BLaER1 (cell line): ENCODE results near the gene SUMF1.

Experiments
- H3K27ac ChIP-seq: shearing (Covaris generic); formaldehyde crosslinking; 2 replicates; pipeline ENCODE4 v1.8.1; 2022
- H3K27me3 ChIP-seq: shearing (Covaris generic); formaldehyde crosslinking; 2 replicates; pipeline ENCODE4 v1.8.1; 2022
- H3K36me3 ChIP-seq: shearing (Covaris generic); formaldehyde crosslinking; 2 replicates; pipeline ENCODE4 v1.8.1; 2022
- H3K4me1 ChIP-seq: shearing (Covaris generic); formaldehyde crosslinking; 2 replicates; pipeline ENCODE4 v1.8.1; 2022
- H3K4me2 ChIP-seq: shearing (Covaris generic); formaldehyde crosslinking; 2 replicates; pipeline ENCODE4 v1.8.1; 2022
- H3K4me3 ChIP-seq: shearing (Covaris generic); formaldehyde crosslinking; 2 replicates; pipeline ENCODE4 v1.8.1; 2022
- H3K9ac ChIP-seq: shearing (Covaris generic); formaldehyde crosslinking; 2 replicates; pipeline ENCODE4 v1.8.1; 2022
- H3K9me3 ChIP-seq: shearing (Covaris generic); formaldehyde crosslinking; 2 replicates; pipeline ENCODE4 v1.8.1; 2022
- H4K20me1 ChIP-seq: shearing (Covaris generic); formaldehyde crosslinking; 2 replicates; pipeline ENCODE4 v1.8.1; 2022
- Cebpa-rat ChIP-seq: shearing (Covaris generic); IDR thresholded peaks from 2 replicates; pipeline ENCODE4 v1.8.1; 2022

SUMF1 gene

DNA sequence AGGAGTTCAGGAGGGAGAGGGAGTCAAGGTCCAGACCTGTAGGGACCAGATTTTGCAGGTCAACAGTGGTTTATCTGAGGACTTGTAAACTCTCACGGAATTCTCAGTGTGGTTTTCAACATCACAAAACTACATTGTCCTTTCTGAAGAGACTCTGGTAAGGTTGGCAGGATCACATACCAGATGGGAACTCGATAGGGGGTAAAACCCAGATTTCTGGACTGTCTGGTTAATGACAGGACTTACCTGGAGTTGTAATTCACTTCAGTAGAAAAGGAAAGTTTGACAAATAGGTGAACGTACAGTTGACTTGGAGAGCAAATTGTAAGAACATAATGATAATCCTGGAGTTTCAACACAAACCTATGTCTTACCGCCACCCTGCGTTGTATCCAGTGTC is 31.4 kb upstream of the SUMF1 start:
- Histone ChIP-seq H3K27me3 (no peaks in the 10 kb centered on the region), H3K36me3 (peaks cover 24% of the 10 kb centered on the region), H4K20me1 (no peaks in the 10 kb centered on the region), H3K27ac (no peak overlapping the region), H3K4me3 (no peak overlapping the region), H3K4me2 (no peak overlapping the region), H3K9ac (no peak overlapping the region), H3K9me3 (no peaks in the 10 kb centered on the region), H3K4me1 (peaks cover 36% of the 10 kb centered on the region)
- TF ChIP-seq Cebpa-rat = no peak

- Histone ChIP-seq H4K20me1 (no peaks in the 10 kb centered on the region), H3K4me3 (no peak overlapping the region), H3K4me1 (peaks cover 31% of the 10 kb centered on the region), H3K27me3 (no peaks in the 10 kb centered on the region), H3K36me3 (peaks cover 24% of the 10 kb centered on the region), H3K27ac (no peak overlapping the region), H3K9me3 (no peaks in the 10 kb centered on the region), H3K4me2 (no peak overlapping the region), H3K9ac (no peak overlapping the region)
- no peak for TF ChIP-seq Cebpa-rat
Measured at GRCh38 chr3:4497843-4498324, 30.8 kb upstream of the SUMF1 start.

- no peak overlapping the region for H3K27ac ChIP-seq
- H3K4me3 ChIP-seq = no peak overlapping the region
- H4K20me1 ChIP-seq = no peaks in the 10 kb centered on the region
- TF ChIP-seq Cebpa-rat = no peak
- peaks cover 24% of the 10 kb centered on the region for H3K36me3 ChIP-seq
- no peaks in the 10 kb centered on the region for H3K9me3 ChIP-seq
- H3K4me1 ChIP-seq = peaks cover 28% of the 10 kb centered on the region
- no peaks in the 10 kb centered on the region for H3K27me3 ChIP-seq
- no peak overlapping the region for H3K4me2 ChIP-seq
- no peak overlapping the region for H3K9ac ChIP-seq
Measured at GRCh38 chr3:4497005-4497692, 30.1 kb upstream of the SUMF1 start.

GRCh38 chr3:4496087-4496452 is 29.0 kb upstream of the SUMF1 start:
- no peak for TF ChIP-seq Cebpa-rat
- no peak overlapping the region for H3K9ac ChIP-seq
- H3K4me3 ChIP-seq = no peak overlapping the region
- H3K27ac ChIP-seq = no peak overlapping the region
- H3K9me3 ChIP-seq = no peaks in the 10 kb centered on the region
- H4K20me1 ChIP-seq = no peaks in the 10 kb centered on the region
- no peaks in the 10 kb centered on the region for H3K27me3 ChIP-seq
- H3K4me1 ChIP-seq = peaks cover 35% of the 10 kb centered on the region
- peaks cover 14% of the 10 kb centered on the region for H3K36me3 ChIP-seq
- H3K4me2 ChIP-seq = peak overlapping the region; percentile 81

DNA sequence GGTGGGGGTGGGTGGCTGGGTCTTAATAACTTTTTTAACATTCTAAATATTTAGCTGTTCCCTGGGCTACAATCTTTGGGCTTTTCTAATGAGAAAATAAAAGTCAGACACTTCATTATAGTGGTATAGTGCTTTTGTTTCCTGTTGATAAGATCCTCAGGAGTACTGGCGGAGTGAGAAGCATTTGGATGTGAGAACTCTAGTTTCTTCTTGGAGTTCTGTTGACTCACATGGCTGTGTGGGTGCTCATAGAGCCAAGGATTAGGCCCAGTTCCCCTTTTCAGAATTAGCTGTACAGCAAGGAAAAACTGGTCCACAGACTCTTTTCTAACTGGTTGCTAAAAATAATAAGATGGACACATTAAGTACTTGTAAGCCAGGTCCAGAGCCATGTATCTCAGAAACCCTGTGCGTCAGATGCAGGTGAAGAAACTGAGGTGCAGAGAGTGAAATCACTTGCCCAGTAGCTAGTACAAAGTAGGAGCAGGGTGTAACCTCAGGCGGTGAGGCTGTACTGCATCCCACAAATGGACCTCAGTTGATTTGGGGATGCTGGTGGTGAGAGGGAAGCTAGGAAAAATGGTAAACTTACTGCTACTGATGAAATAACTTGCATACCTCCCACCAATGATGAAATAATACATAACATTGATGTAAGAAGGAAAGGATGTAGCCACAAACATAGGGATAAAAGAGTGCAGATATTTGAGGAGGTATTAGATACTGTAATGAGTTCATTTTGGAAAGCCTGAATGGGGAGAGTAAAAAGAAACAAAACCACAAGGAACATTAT is 28.4 kb upstream of the SUMF1 start:
- Histone ChIP-seq H4K20me1 (no peaks in the 10 kb centered on the region), H3K4me2 (peak overlapping the region; percentile 81), H3K27ac (no peak overlapping the region), H3K27me3 (no peaks in the 10 kb centered on the region), H3K4me3 (no peak overlapping the region), H3K36me3 (peaks cover 8% of the 10 kb centered on the region), H3K4me1 (peaks cover 35% of the 10 kb centered on the region), H3K9ac (no peak overlapping the region), H3K9me3 (no peaks in the 10 kb centered on the region)
- no peak for TF ChIP-seq Cebpa-rat

DNA sequence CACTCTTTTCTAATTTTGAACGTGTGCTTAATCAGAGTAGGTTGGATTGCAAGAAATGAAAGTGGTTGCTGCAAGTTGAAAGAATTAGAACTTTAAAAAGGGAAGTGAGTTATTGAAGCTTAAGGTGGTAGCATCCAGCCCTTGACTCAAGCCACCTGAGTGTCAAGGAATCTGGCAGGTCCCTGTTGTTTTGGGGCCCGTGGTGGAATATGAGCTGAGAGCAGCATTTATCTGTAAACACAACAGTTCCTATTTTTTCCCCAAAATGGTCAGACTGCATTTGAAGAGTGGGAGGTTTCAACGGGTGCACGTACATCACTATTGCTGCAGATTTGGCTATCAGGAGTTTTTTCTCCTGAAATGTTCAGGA is 27.8 kb upstream of the SUMF1 start:
- Histone ChIP-seq H3K4me2 (peak overlapping the region; percentile 81), H3K27ac (no peak overlapping the region)

GRCh38 chr3:4493941-4494894 is 27.1 kb upstream of the SUMF1 start:
- H3K27ac ChIP-seq = peak overlapping the region; percentile 72
- no peaks in the 10 kb centered on the region for H3K36me3 ChIP-seq
- H3K9me3 ChIP-seq = no peaks in the 10 kb centered on the region
- H3K4me2 ChIP-seq = peak overlapping the region; percentile 81
- no peaks in the 10 kb centered on the region for H4K20me1 ChIP-seq
- H3K4me3 ChIP-seq = peak overlapping the region; percentile 84
- peak overlapping the region; percentile 84 for H3K9ac ChIP-seq
- H3K4me1 ChIP-seq = peaks cover 35% of the 10 kb centered on the region
- TF ChIP-seq Cebpa-rat = no peak
- no peaks in the 10 kb centered on the region for H3K27me3 ChIP-seq

More for the DNA sequence above, 27.8 kb upstream of the SUMF1 start:
- Histone ChIP-seq H3K36me3 (peaks cover 3% of the 10 kb centered on the region), H3K9ac (peak overlapping the region; percentile 84), H3K27me3 (no peaks in the 10 kb centered on the region), H3K4me1 (peaks cover 35% of the 10 kb centered on the region), H4K20me1 (no peaks in the 10 kb centered on the region), H3K9me3 (no peaks in the 10 kb centered on the region), H3K4me3 (peak overlapping the region; percentile 84)
- TF ChIP-seq Cebpa-rat = no peak

DNA sequence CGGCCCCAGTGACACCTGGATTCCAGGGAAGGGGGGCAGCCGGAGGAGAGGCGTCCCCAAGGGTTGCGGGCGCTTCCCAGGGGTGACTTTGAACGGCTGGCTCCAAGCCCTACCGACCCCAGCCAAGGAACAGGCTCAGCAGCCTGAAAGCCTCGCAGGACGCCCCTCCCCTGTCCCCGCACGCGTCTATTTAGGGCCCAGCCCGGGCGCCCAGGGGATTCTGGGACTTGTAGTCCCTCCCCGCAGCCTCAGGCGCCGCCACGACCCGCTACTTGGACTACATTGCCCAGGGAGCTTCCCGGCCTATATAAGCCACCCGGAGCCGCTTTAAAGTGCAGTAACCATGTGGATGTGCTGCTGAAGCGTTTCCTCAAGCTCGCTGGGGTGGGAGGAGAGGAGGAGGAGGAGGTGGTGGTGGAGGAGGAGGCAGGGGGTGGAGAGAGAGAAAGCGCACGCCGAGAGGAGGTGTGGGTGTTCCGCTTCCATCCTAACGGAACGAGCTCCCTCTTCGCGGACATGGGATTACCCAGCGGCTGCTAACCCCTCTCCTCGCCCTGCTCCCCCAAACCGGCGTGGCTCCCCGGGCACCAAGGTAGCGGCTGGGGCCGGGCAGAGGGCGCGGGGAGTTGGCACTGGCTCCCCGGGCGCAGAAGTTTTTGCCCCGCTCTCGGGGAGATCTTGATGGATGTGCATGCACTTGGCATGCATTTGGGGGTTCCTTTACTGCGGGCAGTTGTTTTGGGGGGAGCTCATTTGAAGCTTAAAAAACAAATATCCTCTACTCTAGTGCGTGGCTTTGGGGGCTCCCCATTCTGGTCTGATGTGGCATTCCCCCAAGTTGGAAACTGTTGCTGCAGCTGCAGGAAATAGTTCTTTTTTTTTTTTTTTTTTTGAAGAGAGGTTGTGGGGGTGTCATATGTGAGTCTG is 26.2 kb upstream of the SUMF1 start, which contains the start of gene ITPR1:
ITPR1 (plus strand) TSS at position 335 of the 927 bp plus-strand sequence. CDS start 23,144 bp downstream, outside the sequence.
- H3K4me2 ChIP-seq = peak within 1 kb of the TSS; percentile 97
- peak within 1 kb of the TSS; percentile 72 for H3K27ac ChIP-seq
- no peaks in the 10 kb centered on the region for H4K20me1 ChIP-seq
- no peaks in the 10 kb centered on the region for H3K9me3 ChIP-seq
- H3K9ac ChIP-seq = peak within 1 kb of the TSS; percentile 84
- no peak for TF ChIP-seq Cebpa-rat
- no peaks in the 10 kb centered on the region for H3K27me3 ChIP-seq
- peak within 1 kb of the TSS; percentile 84 for H3K4me3 ChIP-seq
- H3K36me3 ChIP-seq = no peaks in the 10 kb centered on the region
- peaks cover 35% of the 10 kb centered on the region for H3K4me1 ChIP-seq
